RPMI7951 (cell line): ENCODE results near the gene SLC22A13. TPM values are rescaled to one million over a fixed set of nuclear protein-coding genes. Genes with fewer than 3 reads are reported as not detected.
"Not testable (repeated sequence)": the region's sequence is repeated elsewhere in the genome, so short reads cannot be mapped to it uniquely, and the experiment has no call there.

Experiments
- DNase-seq: peaks from one replicate; pipeline ENCODE4 v3.0.0-alpha.2; 2012; ENCODE audit warnings: low read depth
- total RNA-seq: library from RNA; depleted of rRNA; stranded (reverse); fragments of >200 nt; shearing (Covaris generic); gene quantifications from 2 replicates; pipeline ENCODE4 v1.2.3, GENCODE V29; 2014

The SLC22A13 gene
- total RNA-seq, 1 experiment from 2014 or later = not detected

GRCh38 chr3:38264779-38265178, 833 bp upstream of the SLC22A13 start:
- no peak for DNase-seq

GRCh38 chr3:38266810-38267209, 1.2 kb downstream of the SLC22A13 start:
- DNase-seq = no peak

- DNase-seq = no peak
These were observed 2.0 kb downstream of the SLC22A13 start for GRCh38 chr3:38267662-38268061.

- DNase-seq = no peak
These were observed 2.5 kb downstream of the SLC22A13 start for GRCh38 chr3:38268087-38268486.

- no peak for DNase-seq
These were observed 2.9 kb downstream of the SLC22A13 start for GRCh38 chr3:38268522-38268921.

GRCh38 chr3:38270606-38271005, 5.0 kb downstream of the SLC22A13 start:
- DNase-seq = no peak

- DNase-seq = no peak
These were observed 5.9 kb downstream of the SLC22A13 start for GRCh38 chr3:38271553-38271952.

GRCh38 chr3:38274864-38275649, 9.4 kb downstream of the SLC22A13 start:
- DNase-seq = no peak

GRCh38 chr3:38275658-38276057, 10.0 kb downstream of the SLC22A13 start:
- no peak for DNase-seq

- DNase-seq = no peak
These were observed 10.7 kb downstream of the SLC22A13 start for GRCh38 chr3:38276081-38276916.

- no peak for DNase-seq
These were observed 11.5 kb downstream of the SLC22A13 start for GRCh38 chr3:38276917-38277630.

GRCh38 chr3:38278841-38279240, 13.2 kb downstream of the SLC22A13 start:
- DNase-seq = no peak

GRCh38 chr3:38281895-38282686, 16.5 kb downstream of the SLC22A13 start, which contains the start of gene SLC22A14:
Gene SLC22A14 (plus strand): TSS chr3:38282294. CDS start chr3:38306027, 23,733 bp downstream.
- DNase-seq = no peak

GRCh38 chr3:38283810-38284755, 18.5 kb downstream of the SLC22A13 start:
- peak; percentile 60 for DNase-seq

GRCh38 chr3:38284756-38285150, 19.1 kb downstream of the SLC22A13 start:
- DNase-seq = no peak

GRCh38 chr3:38289286-38290217, 23.9 kb downstream of the SLC22A13 start:
- DNase-seq = not testable (repeated sequence)

GRCh38 chr3:38297053-38297452, 31.4 kb downstream of the SLC22A13 start:
- DNase-seq = not testable (repeated sequence)

GRCh38 chr3:38297537-38297936, 31.9 kb downstream of the SLC22A13 start:
- DNase-seq = no peak
